Fibroblast of lung (primary cell): ENCODE measurements around the gene NOL3.

Source experiments
- EZH2 ChIP-seq: IDR thresholded peaks from 2 replicates; pipeline ENCODE4 v1.5.1; 2012; ENCODE audit warnings: low read length, control low read depth, mild to moderate bottlenecking; ENCODE audit errors: missing control alignments
- TF ChIP-seq, protein P1 (sequence below), 2 donors: IDR thresholded peaks in 1 of 2; conservative IDR thresholded peaks in 1 of 2; 1 replicate in 1 of 2; 2 replicates in 1 of 2; pipeline ENCODE4 v1.5.1; 2011 to 2012; ENCODE audit warnings: low read length in 2 of 2, control low read depth in 1 of 2, inconsistent platforms in 1 of 2, low read depth in 1 of 2, mild to moderate bottlenecking in 1 of 2

- TF ChIP-seq EZH2 = no peak
- TF ChIP-seq, protein P1, sequence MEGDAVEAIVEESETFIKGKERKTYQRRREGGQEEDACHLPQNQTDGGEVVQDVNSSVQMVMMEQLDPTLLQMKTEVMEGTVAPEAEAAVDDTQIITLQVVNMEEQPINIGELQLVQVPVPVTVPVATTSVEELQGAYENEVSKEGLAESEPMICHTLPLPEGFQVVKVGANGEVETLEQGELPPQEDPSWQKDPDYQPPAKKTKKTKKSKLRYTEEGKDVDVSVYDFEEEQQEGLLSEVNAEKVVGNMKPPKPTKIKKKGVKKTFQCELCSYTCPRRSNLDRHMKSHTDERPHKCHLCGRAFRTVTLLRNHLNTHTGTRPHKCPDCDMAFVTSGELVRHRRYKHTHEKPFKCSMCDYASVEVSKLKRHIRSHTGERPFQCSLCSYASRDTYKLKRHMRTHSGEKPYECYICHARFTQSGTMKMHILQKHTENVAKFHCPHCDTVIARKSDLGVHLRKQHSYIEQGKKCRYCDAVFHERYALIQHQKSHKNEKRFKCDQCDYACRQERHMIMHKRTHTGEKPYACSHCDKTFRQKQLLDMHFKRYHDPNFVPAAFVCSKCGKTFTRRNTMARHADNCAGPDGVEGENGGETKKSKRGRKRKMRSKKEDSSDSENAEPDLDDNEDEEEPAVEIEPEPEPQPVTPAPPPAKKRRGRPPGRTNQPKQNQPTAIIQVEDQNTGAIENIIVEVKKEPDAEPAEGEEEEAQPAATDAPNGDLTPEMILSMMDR (conservative IDR thresholded peaks at IDR 0.05 in 1 of 2, IDR thresholded peaks at IDR 0.05 in 1 of 2; ENCODE audit: low read depth in 1 of 2, low read length in 2 of 2) = no peak
Observed at GRCh38 chr16:67141391-67141790, 28.9 kb upstream of the NOL3 start.
